Testis (tissue), 3 donors: Measurements from ENCODE around the gene MRPL30. TPM values are rescaled to one million over a fixed set of nuclear protein-coding genes. Genes with fewer than 3 reads are reported as not detected.

Experiments
- DNase-seq: peaks from one replicate; pipeline ENCODE4 v3.0.0-alpha.2; 2019
- H3K27ac ChIP-seq, 2 donors: fragments of 200-600 bp; sonication (generic); one replicate each; pipeline ENCODE4 v1.5.1; 2019
- H3K27me3 ChIP-seq: fragments of 200-600 bp; sonication (generic); one replicate; pipeline ENCODE4 v1.5.1; 2019
- H3K36me3 ChIP-seq: fragments of 200-600 bp; sonication (generic); one replicate; pipeline ENCODE4 v1.5.1; 2017; ENCODE audit warnings: low read depth; ENCODE audit errors: missing control alignments
- H3K4me1 ChIP-seq: fragments of 200-600 bp; sonication (generic); one replicate; pipeline ENCODE4 v1.5.1; 2019
- H3K4me3 ChIP-seq, 2 donors: fragments of 200-600 bp; sonication (generic); one replicate each; pipeline ENCODE4 v1.5.1; 2017 to 2019
- H3K9me3 ChIP-seq: fragments of 200-600 bp; sonication (generic); one replicate; pipeline ENCODE4 v1.5.1; 2017
- POLR2A ChIP-seq: fragments of 450-650 bp; IDR thresholded peaks from one replicate; pipeline ENCODE4 v1.6.1; 2017; ENCODE audit warnings: antibody characterized with exemption, mild to moderate bottlenecking, moderate library complexity
- WGBS, 2 donors: methylation state at CpG; one replicate each; pipeline ENCODE4 v1.1.5; 2018; 5-methylcytosine and 5-hydroxymethylcytosine counted together
- intact Hi-C: fragments of 100-400 bp; cut with DNase I; formaldehyde crosslinking; loops from one replicate; pipeline ENCODE4 v1.15.1; 2023; ENCODE audit warnings: low total_unique reads
- polyA plus RNA-seq: library from polyadenylated mRNA; stranded (reverse); fragments of 350-450 nt; fragmentation: Illumina TruSeq; extraction: RNeasy Lipid Tissue Mini Kit (QIAGEN cat#74804); gene quantifications from one replicate; pipeline ENCODE4 v1.2.3, GENCODE V29; 2014; ENCODE audit warnings: low read depth, low replicate concordance; ENCODE audit not compliant: insufficient read depth
- total RNA-seq, 2 donors: library from RNA; depleted of rRNA; stranded (reverse); fragments of >200 nt; gene quantifications; one replicate each; pipeline ENCODE4 v1.2.3, GENCODE V29; 2016
- TF ChIP-seq, protein P1 (sequence below), 3 experiments: fragments of 450-650 bp in 2 of 3; fragments of 200-600 bp in 1 of 3; sonication (generic) in 1 of 3; IDR thresholded peaks; one replicate each; pipeline ENCODE4 v1.5.1; 2016 to 2019; ENCODE audit warnings: antibody characterized with exemption in 3 of 3, mild to moderate bottlenecking in 2 of 3, moderate library complexity in 1 of 3

Gene MRPL30
- total and polyA plus RNA-seq, 3 donors from 2014 or later: 17.3 to 26.3 (median 19.1) TPM

DNA sequence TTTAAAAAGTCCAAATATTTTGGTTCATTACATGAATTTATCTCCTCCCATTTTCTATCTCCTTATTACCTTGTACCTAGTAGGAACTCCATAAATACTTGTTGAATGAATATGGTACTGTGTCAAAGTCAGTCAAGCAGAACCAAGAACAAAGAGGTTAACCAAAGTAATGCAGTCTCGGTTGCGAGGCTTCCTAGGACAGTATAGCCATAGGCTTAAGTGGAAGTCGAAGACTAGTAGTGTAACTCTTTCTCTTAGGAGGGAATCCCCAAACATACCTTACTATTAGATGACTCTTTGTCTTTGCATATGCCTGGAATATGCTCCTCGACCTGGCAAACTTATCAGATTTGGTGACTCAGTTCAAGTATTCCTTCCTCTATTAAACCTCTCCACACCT, 21.4 kb upstream of the MRPL30 start:
- H3K4me3 ChIP-seq: no peak overlapping the region
- no peak for DNase-seq
- H3K36me3 ChIP-seq: no peaks in the 10 kb centered on the region
- H3K27ac ChIP-seq: no peak overlapping the region
- WGBS, 2 donors: 90 to 92% methylated on average over 4 of the region's 4 CpGs
- intact Hi-C loops: no loop called here
- H3K9me3 ChIP-seq: no peaks in the 10 kb centered on the region
- TF ChIP-seq POLR2A: no peak
- TF ChIP-seq, protein P1, sequence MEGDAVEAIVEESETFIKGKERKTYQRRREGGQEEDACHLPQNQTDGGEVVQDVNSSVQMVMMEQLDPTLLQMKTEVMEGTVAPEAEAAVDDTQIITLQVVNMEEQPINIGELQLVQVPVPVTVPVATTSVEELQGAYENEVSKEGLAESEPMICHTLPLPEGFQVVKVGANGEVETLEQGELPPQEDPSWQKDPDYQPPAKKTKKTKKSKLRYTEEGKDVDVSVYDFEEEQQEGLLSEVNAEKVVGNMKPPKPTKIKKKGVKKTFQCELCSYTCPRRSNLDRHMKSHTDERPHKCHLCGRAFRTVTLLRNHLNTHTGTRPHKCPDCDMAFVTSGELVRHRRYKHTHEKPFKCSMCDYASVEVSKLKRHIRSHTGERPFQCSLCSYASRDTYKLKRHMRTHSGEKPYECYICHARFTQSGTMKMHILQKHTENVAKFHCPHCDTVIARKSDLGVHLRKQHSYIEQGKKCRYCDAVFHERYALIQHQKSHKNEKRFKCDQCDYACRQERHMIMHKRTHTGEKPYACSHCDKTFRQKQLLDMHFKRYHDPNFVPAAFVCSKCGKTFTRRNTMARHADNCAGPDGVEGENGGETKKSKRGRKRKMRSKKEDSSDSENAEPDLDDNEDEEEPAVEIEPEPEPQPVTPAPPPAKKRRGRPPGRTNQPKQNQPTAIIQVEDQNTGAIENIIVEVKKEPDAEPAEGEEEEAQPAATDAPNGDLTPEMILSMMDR (IDR thresholded peaks at IDR 0.05): no peak
- H3K4me1 ChIP-seq: peaks cover 7% of the 10 kb centered on the region
- H3K27me3 ChIP-seq: no peaks in the 10 kb centered on the region

DNA sequence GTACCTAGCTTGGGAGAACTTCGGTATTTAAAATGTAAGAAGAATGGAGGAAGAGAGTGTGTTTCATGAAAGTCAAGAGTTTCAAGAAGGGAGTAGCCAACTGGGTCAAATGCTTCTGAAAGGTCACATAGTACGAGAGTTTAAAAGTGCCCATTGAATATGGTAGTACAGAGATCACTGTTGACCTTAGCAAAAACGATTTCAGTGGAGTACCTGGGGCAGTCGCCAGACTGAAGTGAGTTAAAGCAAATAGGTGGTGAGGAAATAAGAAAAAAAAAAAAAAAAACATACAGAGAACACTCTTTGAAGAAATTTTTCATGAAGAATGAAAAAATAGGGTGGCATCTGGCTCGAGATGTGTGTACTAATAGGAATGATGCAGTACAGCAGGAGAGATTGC, 14.8 kb upstream of the MRPL30 start:
- no peak for DNase-seq
- TF ChIP-seq, protein P1 (IDR thresholded peaks at IDR 0.05): no peak
- TF ChIP-seq POLR2A: no peak
- Histone ChIP-seq H3K27ac (no peak overlapping the region), H3K27me3 (no peaks in the 10 kb centered on the region), H3K36me3 (no peaks in the 10 kb centered on the region), H3K9me3 (no peaks in the 10 kb centered on the region), H3K4me3 (no peak overlapping the region), H3K4me1 (no peaks in the 10 kb centered on the region)
- intact Hi-C loops: no loop called here
- WGBS, 2 donors: 83 to 87% methylated on average over 5 of the region's 5 CpGs

DNA sequence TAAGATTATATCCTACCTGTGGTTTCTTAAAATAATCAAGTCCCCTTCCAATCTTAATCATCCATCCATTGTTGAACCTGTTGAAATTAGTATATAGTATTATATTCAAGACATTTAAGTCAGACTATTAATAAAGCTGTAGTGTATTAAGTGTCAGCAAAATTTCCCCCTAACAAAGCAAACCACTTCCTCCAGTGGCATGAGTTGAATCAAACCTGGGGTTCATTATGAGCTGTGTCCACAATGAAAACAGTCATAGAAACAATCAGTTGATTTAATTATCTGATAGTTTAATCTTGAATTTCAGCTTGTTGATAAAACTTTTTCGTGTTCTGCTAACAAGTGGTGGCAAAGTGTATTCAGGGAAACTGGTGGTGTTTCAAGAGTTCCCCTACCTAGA, 11.4 kb upstream of the MRPL30 start:
- 72 to 73% methylated on average over 1 of the region's 1 CpG for WGBS, 2 donors
- Histone ChIP-seq H3K9me3 (no peaks in the 10 kb centered on the region), H3K27ac (no peak overlapping the region), H3K36me3 (no peaks in the 10 kb centered on the region), H3K4me3 (no peak overlapping the region), H3K4me1 (no peaks in the 10 kb centered on the region), H3K27me3 (no peaks in the 10 kb centered on the region)
- TF ChIP-seq, protein P1 (IDR thresholded peaks at IDR 0.05): no peak
- no peak for DNase-seq
- intact Hi-C loops: no loop called here

DNA sequence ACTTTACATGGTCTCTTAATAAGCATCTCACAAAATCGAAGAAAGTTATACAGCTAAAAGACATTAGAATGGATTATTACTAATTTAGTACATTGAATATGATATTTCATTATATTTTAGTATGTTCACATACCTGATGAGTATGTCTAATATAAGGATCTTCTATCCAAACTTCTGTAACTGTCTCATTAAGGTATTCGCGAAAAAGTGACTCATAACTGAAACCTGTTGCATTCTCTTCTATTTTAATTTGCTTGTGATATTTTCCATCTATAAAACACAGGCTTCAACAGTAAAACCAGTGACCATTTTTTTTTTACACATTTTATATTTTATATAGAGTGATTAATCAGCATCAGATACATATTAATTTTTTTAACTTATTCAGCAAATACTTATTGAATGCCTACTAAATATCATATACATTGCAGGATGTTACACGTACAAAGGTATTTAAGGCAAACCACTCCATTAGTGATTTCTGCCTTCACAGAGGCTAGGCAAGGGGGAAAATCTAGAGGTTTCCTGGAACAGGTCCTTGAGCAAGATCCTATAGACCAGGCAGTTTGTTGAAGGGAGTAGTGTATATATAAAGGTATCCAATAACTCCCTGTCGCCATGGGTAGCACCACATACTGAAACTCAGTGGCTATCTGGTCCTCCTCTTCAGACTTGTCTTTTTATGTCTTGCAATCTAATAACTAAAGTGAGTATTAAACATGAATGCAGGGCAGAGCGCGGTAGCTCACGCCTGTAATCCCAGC, 9.4 kb upstream of the MRPL30 start:
- no peaks in the 10 kb centered on the region for H3K36me3 ChIP-seq

More for the DNA sequence above, 9.4 kb upstream of the MRPL30 start:
- WGBS, 2 donors: 95 to 98% methylated on average over 8 of the region's 8 CpGs
- intact Hi-C loops: no loop called here
- Histone ChIP-seq H3K4me3 (no peak overlapping the region), H3K9me3 (no peaks in the 10 kb centered on the region), H3K4me1 (no peaks in the 10 kb centered on the region), H3K27me3 (no peaks in the 10 kb centered on the region), H3K27ac (no peak overlapping the region)
- DNase-seq: no peak
- TF ChIP-seq, protein P1 (IDR thresholded peaks at IDR 0.05): no peak
- no peak for TF ChIP-seq POLR2A
